Calu3 (cell line): ENCODE measurements around the gene SCNM1. TPM values are rescaled to one million over a fixed set of nuclear protein-coding genes. Genes with fewer than 3 reads are reported as not detected.
A peak's percentile ranks its signal among the peaks of the same experiment; 100 is the strongest.

ENCODE experiments used
- BruUV-seq: library from RNA; stranded (reverse); fragments of 400-500 nt; replicated peaks from 2 replicates; lab custom pipeline; 2021; lab: Mats Ljungman, UMichigan
- CTCF ChIA-PET: fragments of 300-600 bp; sonication (Branson Sonifier 250); formaldehyde crosslinking; loops from one replicate; lab custom pipeline; 2022; ENCODE audit warnings: antibody characterized with exemption; lab: Charles Lee
- DNase-seq: peaks from one replicate; pipeline ENCODE4 v3.0.0; 2022
- H3K27ac Mint-ChIP-seq: one replicate; pipeline ENCODE4 v1.8.0; 2022; ENCODE audit warnings: mixed read lengths; ENCODE audit not compliant: unreplicated experiment
- H3K27me3 Mint-ChIP-seq: one replicate; pipeline ENCODE4 v1.8.0; 2022; ENCODE audit warnings: mixed read lengths; ENCODE audit not compliant: unreplicated experiment
- H3K36me3 Mint-ChIP-seq: one replicate; pipeline ENCODE4 v1.8.0; 2022; ENCODE audit warnings: mild to moderate bottlenecking, moderate library complexity, mixed read lengths; ENCODE audit not compliant: insufficient read depth, unreplicated experiment
- H3K4me1 Mint-ChIP-seq: one replicate; pipeline ENCODE4 v1.8.0; 2022; ENCODE audit warnings: mild to moderate bottlenecking, low read depth, mixed read lengths; ENCODE audit not compliant: unreplicated experiment
- H3K4me3 Mint-ChIP-seq: one replicate; pipeline ENCODE4 v1.8.0; 2022; ENCODE audit warnings: mild to moderate bottlenecking, low read depth, moderate library complexity, mixed read lengths; ENCODE audit not compliant: unreplicated experiment
- H3K9me3 Mint-ChIP-seq: one replicate; pipeline ENCODE4 v1.8.0; 2022; ENCODE audit warnings: low read depth, mixed read lengths; ENCODE audit not compliant: unreplicated experiment
- CTCF ChIP-seq: fragments of 200-600 bp; IDR thresholded peaks from one replicate; pipeline ENCODE4 v1.8.0; 2022; ENCODE audit warnings: antibody characterized with exemption; ENCODE audit not compliant: unreplicated experiment
- intact Hi-C: fragments of 100-400 bp; cut with micrococcal nuclease; formaldehyde crosslinking; loops from one replicate; pipeline ENCODE4 v1.10.0; 2022; ENCODE audit not compliant: unreplicated experiment
- total RNA-seq: library from RNA; stranded (reverse); gene quantifications from 2 replicates; pipeline ENCODE4 v1.2.3, GENCODE V29; 2022

SCNM1 gene
- total RNA-seq, 1 experiment from 2014 or later, result 47.3 TPM

- DNase-seq, result no peak
- CTCF ChIA-PET, result interaction anchor here (0.8 to 1.8 kb wide), 3 partner anchors 49 to 88 kb away, joined by 3 to 8 read pairs (median 7); partner anchors contain the start of gene GABPB2
- Mint-ChIP-seq H3K4me3 (no peak overlapping the region), H3K27ac (no peak overlapping the region), H3K9me3 (no peaks in the 10 kb centered on the region), H3K4me1 (no peaks in the 10 kb centered on the region), H3K27me3 (no peaks in the 10 kb centered on the region), H3K36me3 (no peaks in the 10 kb centered on the region)
- intact Hi-C loops, result no loop called here
- BruUV-seq, result no TSS peak
- TF ChIP-seq CTCF, result no peak
Measured at GRCh38 chr1:151158751-151159251, 7.1 kb upstream of the SCNM1 start.

DNA sequence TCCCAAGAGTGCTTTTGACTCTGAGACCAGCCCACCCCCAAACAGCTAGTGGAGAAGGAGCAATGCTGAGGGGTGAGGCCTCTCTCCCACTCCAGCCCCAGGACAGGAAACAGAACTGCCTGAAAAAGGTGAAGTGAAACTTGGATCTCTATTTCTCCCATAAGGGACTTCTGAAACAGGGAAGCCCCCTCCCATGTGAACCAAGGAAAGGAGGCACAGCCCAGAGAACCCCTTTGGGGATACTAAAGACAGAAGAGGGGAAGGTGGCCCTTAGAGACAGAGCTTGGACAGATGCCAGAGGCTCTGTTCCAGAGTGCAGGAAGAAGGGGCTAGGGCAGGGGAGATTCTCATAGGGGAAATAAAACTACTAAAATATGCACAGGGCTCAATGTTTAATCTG is 6.6 kb upstream of the SCNM1 start:
- Mint-ChIP-seq H3K27me3 (no peaks in the 10 kb centered on the region), H3K27ac (no peak overlapping the region), H3K36me3 (no peaks in the 10 kb centered on the region), H3K4me1 (peaks cover 1% of the 10 kb centered on the region), H3K4me3 (no peak overlapping the region), H3K9me3 (no peaks in the 10 kb centered on the region)
- CTCF ChIA-PET, result interaction anchor here (1.4 to 1.8 kb wide), 2 partner anchors 60 to 88 kb away, joined by 3 to 8 read pairs; partner anchors contain the start of gene GABPB2
- intact Hi-C loops, result no loop called here
- DNase-seq, result no peak
- TF ChIP-seq CTCF, result no peak
- no TSS peak for BruUV-seq

DNA sequence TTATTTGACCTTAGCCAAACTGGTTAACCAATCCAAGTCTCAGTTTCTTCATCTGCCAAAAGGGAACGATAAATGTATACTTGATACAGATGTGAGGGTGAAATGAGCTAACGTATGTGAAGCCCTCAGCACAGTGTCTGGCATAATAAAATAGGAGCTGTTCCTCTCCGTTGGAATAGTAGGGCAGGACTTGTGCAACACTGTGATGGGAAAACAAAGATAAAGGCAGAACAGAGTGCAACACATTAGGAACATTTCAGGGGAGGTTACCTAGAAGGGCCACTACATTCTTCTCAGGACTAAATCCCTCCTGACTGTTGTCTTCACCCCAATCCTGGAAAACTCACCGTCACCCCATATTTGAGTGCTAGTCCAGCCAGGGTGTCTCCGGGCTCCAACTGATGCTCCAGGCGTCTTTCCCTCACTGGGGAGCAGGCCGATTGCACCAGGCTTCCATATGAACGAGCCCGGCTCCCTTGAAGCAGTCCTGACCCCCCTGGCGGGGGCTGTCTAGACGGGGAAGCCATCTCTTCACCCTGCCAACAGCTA is 1.1 kb upstream of the SCNM1 start:
- no peak overlapping the region for H3K27ac Mint-ChIP-seq
- BruUV-seq, result no TSS peak

GRCh38 chr1:151165281-151165737 is 635 bp upstream of the SCNM1 start:
- no TSS peak for BruUV-seq

More for the DNA sequence above, 1.1 kb upstream of the SCNM1 start:
- TF ChIP-seq CTCF, result no peak
- H3K4me1 Mint-ChIP-seq, result peaks cover 16% of the 10 kb centered on the region
- intact Hi-C loops, result no loop called here
- peaks cover 37% of the 10 kb centered on the region for H3K36me3 Mint-ChIP-seq
- CTCF ChIA-PET, result no interaction called here
- DNase-seq, result no peak
- H3K4me3 Mint-ChIP-seq, result peak overlapping the region; percentile 95
- H3K27me3 Mint-ChIP-seq, result no peaks in the 10 kb centered on the region
- no peaks in the 10 kb centered on the region for H3K9me3 Mint-ChIP-seq

More at GRCh38 chr1:151165281-151165737, 635 bp upstream of the SCNM1 start:
- no peak for TF ChIP-seq CTCF
- no peaks in the 10 kb centered on the region for H3K27me3 Mint-ChIP-seq
- no peaks in the 10 kb centered on the region for H3K9me3 Mint-ChIP-seq
- intact Hi-C loops, result no loop called here
- peak overlapping the region; percentile 96 for H3K27ac Mint-ChIP-seq
- CTCF ChIA-PET, result no interaction called here
- peaks cover 37% of the 10 kb centered on the region for H3K36me3 Mint-ChIP-seq
- H3K4me1 Mint-ChIP-seq, result peaks cover 16% of the 10 kb centered on the region
- peak overlapping the region; percentile 95 for H3K4me3 Mint-ChIP-seq
- peak; percentile 12 for DNase-seq
